ENCODE results near the gene CAMTA1. TPM values are rescaled to one million over a fixed set of nuclear protein-coding genes. Genes with fewer than 3 reads are reported as not detected.

The CAMTA1 gene
- total RNA-seq, 4 donors from 2014 or later, result 86.3 to 170 (median 132) TPM

GRCh38 chr1:7247791-7248548 lies 462.7 kb downstream of the CAMTA1 start:
- Histone ChIP-seq H3K27me3 (peaks cover 9% of the 10 kb centered on the region), H3K36me3 (no peaks in the 10 kb centered on the region), H3K4me3 (no peak overlapping the region), H3K27ac (no peak overlapping the region), H3K4me1 (no peaks in the 10 kb centered on the region), H3K9me3 (no peaks in the 10 kb centered on the region)
- TF ChIP-seq CTCF (IDR thresholded peaks at IDR 0.05) (no peak), POLR2AphosphoS5 (IDR thresholded peaks at IDR 0.05) (no peak), POLR2A (IDR thresholded peaks at IDR 0.05) (no peak), EP300 (IDR thresholded peaks at IDR 0.05) (no peak)
- no peak for ATAC-seq
- 72 to 73% methylated on average over 15 to 16 of the region's 22 CpGs for WGBS, 2 donors (ENCODE audit: low coverage in 1 of 2)

- 70 to 92% methylated on average over 10 to 11 of the region's 13 CpGs for WGBS, 2 donors (ENCODE audit: low coverage in 1 of 2)
- ATAC-seq, result no peak
- Histone ChIP-seq H3K27ac (no peak overlapping the region), H3K9me3 (no peaks in the 10 kb centered on the region), H3K27me3 (peaks cover 9% of the 10 kb centered on the region), H3K4me1 (no peaks in the 10 kb centered on the region), H3K36me3 (no peaks in the 10 kb centered on the region), H3K4me3 (no peak overlapping the region)
- no peak for TF ChIP-seq EP300 (IDR thresholded peaks at IDR 0.05)
- TF ChIP-seq POLR2AphosphoS5 (IDR thresholded peaks at IDR 0.05), result no peak
- no peak for TF ChIP-seq CTCF (IDR thresholded peaks at IDR 0.05)
- TF ChIP-seq POLR2A (IDR thresholded peaks at IDR 0.05), result no peak
Observed at GRCh38 chr1:7248549-7249199, 463.4 kb downstream of the CAMTA1 start.

GRCh38 chr1:7249516-7249915 lies 464.3 kb downstream of the CAMTA1 start:
- Histone ChIP-seq H3K36me3 (no peaks in the 10 kb centered on the region), H3K9me3 (no peaks in the 10 kb centered on the region), H3K4me3 (no peak overlapping the region), H3K27me3 (peaks cover 9% of the 10 kb centered on the region), H3K4me1 (no peaks in the 10 kb centered on the region), H3K27ac (no peak overlapping the region)
- ATAC-seq, result no peak
- 87 to 90% methylated on average over 3 of the region's 3 CpGs for WGBS, 2 donors (ENCODE audit: low coverage in 1 of 2)
- TF ChIP-seq POLR2AphosphoS5 (IDR thresholded peaks at IDR 0.05), result no peak
- TF ChIP-seq CTCF (IDR thresholded peaks at IDR 0.05), result no peak
- no peak for TF ChIP-seq EP300 (IDR thresholded peaks at IDR 0.05)
- TF ChIP-seq POLR2A (IDR thresholded peaks at IDR 0.05), result no peak

- Histone ChIP-seq H3K27me3 (peaks cover 9% of the 10 kb centered on the region), H3K9me3 (no peaks in the 10 kb centered on the region), H3K36me3 (no peaks in the 10 kb centered on the region), H3K4me3 (no peak overlapping the region), H3K27ac (no peak overlapping the region), H3K4me1 (no peaks in the 10 kb centered on the region)
- WGBS, 2 donors (ENCODE audit: low coverage in 1 of 2), result 82 to 93% methylated on average over 6 to 8 of the region's 10 CpGs
- ATAC-seq, result no peak
- TF ChIP-seq POLR2A (IDR thresholded peaks at IDR 0.05) (no peak), CTCF (IDR thresholded peaks at IDR 0.05) (no peak), POLR2AphosphoS5 (IDR thresholded peaks at IDR 0.05) (no peak), EP300 (IDR thresholded peaks at IDR 0.05) (no peak)
Observed at GRCh38 chr1:7250176-7250575, 464.9 kb downstream of the CAMTA1 start.
